Neuronal stem cell (in vitro differentiated cells): ENCODE measurements around the gene MMD.
"Not testable (repeated sequence)": the region's sequence is repeated elsewhere in the genome, so short reads cannot be mapped to it uniquely, and the experiment has no call there.

ENCODE experiments used
- DNase-seq: peaks from one replicate; pipeline ENCODE4 v3.0.0-alpha.2; 2013; ENCODE audit warnings: low spot score
- H2AFZ ChIP-seq: one replicate; pipeline ENCODE4 v1.6.1; 2013; ENCODE audit warnings: mild to moderate bottlenecking, low read length, inconsistent platforms
- H2AK5ac ChIP-seq: 2 replicates; pipeline ENCODE4 v1.6.1; 2013; ENCODE audit warnings: low read depth, mild to moderate bottlenecking, inconsistent platforms, low read length, moderate library complexity, mixed read lengths
- H2BK120ac ChIP-seq: 2 replicates; pipeline ENCODE4 v1.6.1; 2013; ENCODE audit warnings: low read depth, mild to moderate bottlenecking, inconsistent platforms, low read length, moderate library complexity, mixed read lengths
- H2BK12ac ChIP-seq: one replicate; pipeline ENCODE4 v1.6.1; 2013; ENCODE audit warnings: low read length, inconsistent platforms
- H2BK15ac ChIP-seq: 2 replicates; pipeline ENCODE4 v1.6.1; 2013; ENCODE audit warnings: mild to moderate bottlenecking, low read length, inconsistent platforms, mixed read lengths
- H2BK5ac ChIP-seq: one replicate; pipeline ENCODE4 v1.6.1; 2013; ENCODE audit warnings: inconsistent platforms, mild to moderate bottlenecking, low read length, moderate library complexity
- H3K14ac ChIP-seq: one replicate; pipeline ENCODE4 v1.6.1; 2013; ENCODE audit warnings: low read length, inconsistent platforms
- H3K18ac ChIP-seq: 2 replicates; pipeline ENCODE4 v1.6.1; 2013; ENCODE audit warnings: low read length, inconsistent platforms
- H3K23ac ChIP-seq: 2 replicates; pipeline ENCODE4 v1.6.1; 2013; ENCODE audit warnings: low read depth, mild to moderate bottlenecking, mixed read lengths, low read length, inconsistent platforms; ENCODE audit not compliant: poor library complexity
- H3K27ac ChIP-seq: replicated peaks from 3 replicates; pipeline ENCODE4 v1.5.1; 2013; ENCODE audit warnings: low read length, inconsistent platforms
- H3K27me3 ChIP-seq, 3 experiments: 2 replicates each; pipeline ENCODE4 v1.6.1; 2013; ENCODE audit warnings: low read length in 3 of 3, mild to moderate bottlenecking in 2 of 3, inconsistent platforms in 1 of 3, low read depth in 1 of 3, mixed read lengths in 1 of 3, moderate library complexity in 1 of 3; ENCODE audit not compliant: control insufficient read depth in 3 of 3, insufficient read depth in 3 of 3
- H3K36me3 ChIP-seq, 2 donors: replicated peaks in 1 of 2; 2 replicates each; pipeline ENCODE4 v1.6.1; 2013; ENCODE audit warnings: low read length in 2 of 2; ENCODE audit not compliant: control insufficient read depth in 2 of 2, insufficient read depth in 2 of 2
- H3K4ac ChIP-seq: 2 replicates; pipeline ENCODE4 v1.6.1; 2013; ENCODE audit warnings: inconsistent platforms, mild to moderate bottlenecking, low read length, moderate library complexity
- H3K4me1 ChIP-seq, 2 donors: 1 replicate in 1 of 2; 2 replicates in 1 of 2; pipeline ENCODE4 v1.6.1; 2013; ENCODE audit warnings: low read length in 2 of 2, low read depth in 1 of 2; ENCODE audit not compliant: control insufficient read depth in 2 of 2, insufficient read depth in 1 of 2
- H3K4me2 ChIP-seq: one replicate; pipeline ENCODE4 v1.6.1; 2013; ENCODE audit warnings: mild to moderate bottlenecking, low read length, inconsistent platforms; ENCODE audit not compliant: insufficient read depth, poor library complexity, severe bottlenecking
- H3K4me3 ChIP-seq, 2 donors: 2 replicates each; pipeline ENCODE4 v1.5.1; 2013; ENCODE audit warnings: low read length in 2 of 2, mild to moderate bottlenecking in 2 of 2, inconsistent platforms in 1 of 2, moderate library complexity in 1 of 2
- H3K79me1 ChIP-seq: one replicate; pipeline ENCODE4 v1.6.1; 2013; ENCODE audit warnings: low read depth, mild to moderate bottlenecking, inconsistent platforms, low read length, moderate library complexity
- H3K9ac ChIP-seq: one replicate; pipeline ENCODE4 v1.6.1; 2013; ENCODE audit warnings: mild to moderate bottlenecking, low read depth, low read length, inconsistent platforms; ENCODE audit not compliant: poor library complexity
- H3K9me3 ChIP-seq, 2 donors: replicated peaks in 1 of 2; 2 replicates each; pipeline versions ENCODE3 to v1.6.1; 2013; ENCODE audit warnings: low read length in 2 of 2, mild to moderate bottlenecking in 2 of 2, inconsistent platforms in 1 of 2, low read depth in 1 of 2, mixed read lengths in 1 of 2, moderate library complexity in 1 of 2; ENCODE audit not compliant: control insufficient read depth in 2 of 2, insufficient read depth in 1 of 2
- H4K8ac ChIP-seq: one replicate; pipeline ENCODE4 v1.6.1; 2013; ENCODE audit warnings: low read depth, mild to moderate bottlenecking, inconsistent platforms, low read length, moderate library complexity
- H4K91ac ChIP-seq: one replicate; pipeline ENCODE4 v1.6.1; 2013; ENCODE audit warnings: low read length, low read depth, mild to moderate bottlenecking, inconsistent platforms; ENCODE audit not compliant: poor library complexity
- WGBS, 2 donors: extraction: QIAGEN DNeasy Blood & Tissue Kit; methylation state at CpG; one replicate each; pipeline ENCODE4 v1.1.7; 2013; ENCODE audit warnings: missing lambda C conversion rate in 2 of 2, mixed read lengths in 1 of 2; ENCODE audit not compliant: insufficient read length in 2 of 2, insufficient replicate concordance in 1 of 2; ENCODE audit errors: extremely low coverage in 2 of 2; 5-methylcytosine and 5-hydroxymethylcytosine counted together

MMD gene

GRCh38 chr17:55424893-55425540 is 3.4 kb upstream of the MMD start:
- Histone ChIP-seq H3K14ac (no peak overlapping the region), H3K4me2 (no peak overlapping the region), H2BK12ac (no peak overlapping the region), H3K9me3 (no peaks in the 10 kb centered on the region), H2AFZ (no peak overlapping the region), H3K79me1 (peaks cover 4% of the 10 kb centered on the region), H2BK15ac (no peak overlapping the region), H2AK5ac (no peak overlapping the region), H3K4me3 (no peak overlapping the region), H2BK5ac (no peak overlapping the region), H3K36me3 (no peaks in the 10 kb centered on the region), H3K23ac (no peak overlapping the region), H4K91ac (no peak overlapping the region), H3K4ac (no peak overlapping the region), H3K9ac (no peak overlapping the region), H3K27ac (no peak overlapping the region), H3K4me1 (peaks cover 3 to 4% of the 10 kb centered on the region in 2 donors), H4K8ac (no peak overlapping the region), H3K27me3 (peaks cover 0 to 9% (median 0%) of the 10 kb centered on the region in 3 experiments), H2BK120ac (no peak overlapping the region), H3K18ac (no peak overlapping the region)
- WGBS, 2 donors: no CpG with 5 or more reads among the region's 4 CpGs
- DNase-seq: no peak

DNA sequence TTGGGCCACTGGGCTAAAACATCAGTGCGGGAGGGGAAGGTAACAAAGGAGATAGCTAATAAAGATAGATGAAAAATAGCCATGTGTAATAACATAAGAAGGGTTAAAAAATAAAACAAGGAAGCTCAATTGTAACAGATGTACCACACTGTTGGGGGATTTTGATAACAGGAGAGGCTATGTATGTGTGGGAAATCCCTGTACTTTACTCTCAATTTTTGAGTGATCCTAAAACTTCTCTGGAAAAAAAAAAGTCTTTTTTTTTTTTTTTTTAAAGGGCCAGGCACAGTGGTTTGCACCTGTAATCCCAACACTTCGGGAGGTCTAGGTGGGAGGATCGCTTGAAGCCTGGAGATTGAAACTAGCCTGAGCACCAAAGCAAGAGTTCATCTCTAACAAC is 1.9 kb upstream of the MMD start:
- Histone ChIP-seq H4K91ac (no peak overlapping the region), H4K8ac (no peak overlapping the region), H2BK12ac (no peak overlapping the region), H3K4me1 (peaks cover 4 to 5% of the 10 kb centered on the region in 2 donors), H3K79me1 (peaks cover 7% of the 10 kb centered on the region), H2BK120ac (no peak overlapping the region), H3K27ac (no peak overlapping the region), H3K27me3 (peaks cover 0 to 9% (median 0%) of the 10 kb centered on the region in 3 experiments), H3K4me3 (no peak overlapping the region), H3K4me2 (no peak overlapping the region), H3K36me3 (peaks cover 3 to 10% of the 10 kb centered on the region in 2 donors), H3K23ac (no peak overlapping the region), H3K9ac (no peak overlapping the region), H3K9me3 (peaks cover 2 to 6% of the 10 kb centered on the region in 2 donors), H2BK15ac (no peak overlapping the region), H2BK5ac (no peak overlapping the region), H2AFZ (no peak overlapping the region), H3K18ac (no peak overlapping the region), H2AK5ac (no peak overlapping the region), H3K4ac (no peak overlapping the region), H3K14ac (no peak overlapping the region)
- no peak for DNase-seq
- WGBS, 2 donors: no CpG with 5 or more reads among the region's 3 CpGs

DNA sequence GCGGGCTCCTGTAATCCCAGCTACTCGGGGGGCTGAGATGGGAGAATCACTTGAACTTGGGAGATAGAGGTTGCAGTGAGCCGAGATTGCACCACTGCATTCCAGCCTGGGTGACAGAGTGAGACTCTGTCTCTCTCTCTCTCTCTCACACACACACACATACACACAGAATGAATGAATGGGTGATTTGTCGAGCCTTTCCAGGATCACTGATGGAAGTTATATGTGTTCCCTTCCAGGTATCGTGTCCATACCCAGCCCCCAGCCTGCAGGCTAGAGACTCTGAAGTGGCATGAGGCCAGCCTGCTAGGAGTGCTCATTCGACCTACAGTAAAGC is 1.2 kb upstream of the MMD start:
- H3K23ac ChIP-seq, H2BK15ac ChIP-seq, H3K27ac ChIP-seq, H3K4me2 ChIP-seq, DNase-seq, H3K9ac ChIP-seq, H4K8ac ChIP-seq, H3K14ac ChIP-seq, H2AFZ ChIP-seq, H2BK12ac ChIP-seq, H3K4ac ChIP-seq, H2AK5ac ChIP-seq, H4K91ac ChIP-seq, H3K27me3 ChIP-seq, H3K79me1 ChIP-seq, H3K4me3 ChIP-seq, H2BK120ac ChIP-seq, H3K4me1 ChIP-seq, H3K18ac ChIP-seq, H2BK5ac ChIP-seq: not testable (repeated sequence)
- WGBS, 2 donors: no CpG with 5 or more reads among the region's 6 CpGs
- peaks cover 4 to 13% of the 10 kb centered on the region in 2 donors for H3K9me3 ChIP-seq
- H3K36me3 ChIP-seq: peaks cover 4 to 17% of the 10 kb centered on the region in 2 donors

DNA sequence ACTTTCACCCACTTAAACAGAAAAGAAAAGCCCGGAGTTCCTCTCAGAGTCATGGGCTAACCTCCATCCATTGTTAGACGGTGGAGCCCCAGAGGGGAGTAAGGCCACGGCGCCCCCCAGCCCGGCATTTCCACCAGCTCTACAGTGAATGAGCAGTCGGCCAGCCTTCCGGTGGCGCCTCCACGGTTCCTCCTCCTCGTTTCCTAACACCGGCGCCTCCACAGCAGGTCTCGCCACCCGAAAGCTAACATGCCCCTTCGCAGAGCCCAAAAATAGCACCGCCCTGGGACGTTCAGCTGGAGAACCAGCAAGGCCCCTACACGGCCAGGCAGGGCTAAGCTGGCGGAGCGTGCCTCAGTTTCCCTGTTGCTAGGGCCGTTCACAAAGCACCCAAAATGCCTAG is 858 bp downstream of the MMD start:
- H3K14ac ChIP-seq: peak overlapping the region; percentile 82
- H2AK5ac ChIP-seq: peak overlapping the region; percentile 93
- H2BK15ac ChIP-seq: peak overlapping the region; percentile 69
- WGBS, 2 donors: no CpG with 5 or more reads among the region's 21 CpGs
- H3K9ac ChIP-seq: peak overlapping the region; percentile 95
- H3K4me1 ChIP-seq: peaks cover 4 to 5% of the 10 kb centered on the region in 2 donors
- peak overlapping the region; percentile 96 for H2AFZ ChIP-seq
- no peak overlapping the region for H4K8ac ChIP-seq
- H3K27ac ChIP-seq: peak overlapping the region; percentile 69
- H3K4ac ChIP-seq: peak overlapping the region; percentile 85
- H3K23ac ChIP-seq: peak overlapping the region; percentile 69
- peaks cover 5 to 18% of the 10 kb centered on the region in 2 donors for H3K36me3 ChIP-seq
- peaks cover 5 to 29% of the 10 kb centered on the region in 2 donors for H3K9me3 ChIP-seq
- peak; percentile 32 for DNase-seq
- peak overlapping the region; percentile 93 for H2BK5ac ChIP-seq
- peaks cover 0 to 9% (median 0%) of the 10 kb centered on the region in 3 experiments for H3K27me3 ChIP-seq
- H3K79me1 ChIP-seq: peaks cover 7% of the 10 kb centered on the region
- peak overlapping the region; percentile 77 for H4K91ac ChIP-seq
- H2BK12ac ChIP-seq: no peak overlapping the region
- H3K18ac ChIP-seq: peak overlapping the region; percentile 97
- no peak overlapping the region for H2BK120ac ChIP-seq
- peak overlapping the region; percentile 90 for H3K4me2 ChIP-seq
- peak overlapping the region; percentile 83 to 95 for H3K4me3 ChIP-seq
